ENCODE data around the gene ST8SIA2.

Gene ST8SIA2

GRCh38 chr15:92399271-92399950 lies 5.7 kb downstream of the ST8SIA2 start:
- DNase-seq, result no peak

GRCh38 chr15:92400573-92400972 lies 6.9 kb downstream of the ST8SIA2 start:
- DNase-seq, result no peak

- DNase-seq, result no peak
These were observed 7.5 kb downstream of the ST8SIA2 start for GRCh38 chr15:92400980-92401787.

- DNase-seq, result no peak
These were observed 9.1 kb downstream of the ST8SIA2 start for GRCh38 chr15:92402751-92403150.

DNA sequence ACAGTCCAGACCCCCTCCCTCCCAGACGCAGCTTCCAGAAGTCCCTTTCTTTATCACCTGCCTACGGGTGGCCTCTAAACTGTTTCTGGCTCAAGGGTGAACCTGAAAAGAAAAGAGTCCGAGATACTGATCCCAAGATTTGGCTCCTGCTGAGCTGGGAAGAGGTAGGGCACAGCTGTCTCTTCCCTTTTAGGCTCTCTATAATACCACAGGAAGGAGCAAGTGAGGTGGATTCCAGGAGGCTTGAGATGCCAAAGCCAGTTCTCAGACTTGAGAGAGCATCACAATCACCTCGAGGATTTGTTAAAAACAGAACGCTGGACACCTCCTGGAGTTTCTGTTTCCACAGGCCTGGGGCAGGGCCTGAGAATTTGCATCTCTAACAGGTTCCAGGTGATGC lies 12.3 kb downstream of the ST8SIA2 start:
- no peak for DNase-seq

DNA sequence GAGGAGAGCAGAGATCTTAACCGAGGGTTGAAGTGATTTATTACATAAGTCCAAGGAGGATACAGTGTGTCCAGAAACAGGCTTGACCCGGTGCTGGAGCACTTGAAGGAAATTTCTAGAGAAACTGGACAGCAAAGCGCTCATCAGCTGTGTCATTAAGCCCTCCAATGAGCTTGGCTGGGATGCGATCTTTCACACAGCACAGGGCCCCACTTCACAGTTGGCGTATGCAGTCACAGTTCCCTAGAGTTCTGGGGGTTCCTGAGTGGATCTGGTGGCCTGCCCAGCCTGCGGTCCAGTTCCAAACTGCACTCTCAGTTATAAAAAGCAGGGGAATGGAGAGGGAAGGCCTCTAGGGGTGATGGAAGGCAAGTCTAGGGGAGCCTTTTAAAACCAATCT lies 13.6 kb downstream of the ST8SIA2 start:
- DNase-seq, result no peak

DNA sequence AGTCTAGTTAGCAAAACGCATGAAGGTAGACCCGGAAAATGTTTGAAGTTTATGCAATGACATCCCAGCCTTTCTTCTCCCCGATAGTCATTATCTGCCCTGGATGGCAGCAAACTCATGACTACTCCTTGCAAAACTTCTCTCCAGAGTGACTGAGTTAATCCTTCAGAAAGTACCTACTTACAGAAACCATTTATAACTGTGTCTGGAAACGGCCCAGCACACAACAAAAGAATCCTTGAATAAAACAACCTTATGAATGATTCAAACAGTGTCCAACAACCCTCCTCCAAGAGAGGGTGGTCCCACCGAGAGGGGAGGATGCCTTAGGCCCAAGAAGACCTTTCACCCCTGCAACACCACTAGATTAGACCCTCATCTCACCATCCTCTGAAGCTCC lies 14.2 kb downstream of the ST8SIA2 start:
- no peak for DNase-seq

- DNase-seq, result no peak
These were observed 15.3 kb downstream of the ST8SIA2 start for GRCh38 chr15:92409006-92409405.

DNA sequence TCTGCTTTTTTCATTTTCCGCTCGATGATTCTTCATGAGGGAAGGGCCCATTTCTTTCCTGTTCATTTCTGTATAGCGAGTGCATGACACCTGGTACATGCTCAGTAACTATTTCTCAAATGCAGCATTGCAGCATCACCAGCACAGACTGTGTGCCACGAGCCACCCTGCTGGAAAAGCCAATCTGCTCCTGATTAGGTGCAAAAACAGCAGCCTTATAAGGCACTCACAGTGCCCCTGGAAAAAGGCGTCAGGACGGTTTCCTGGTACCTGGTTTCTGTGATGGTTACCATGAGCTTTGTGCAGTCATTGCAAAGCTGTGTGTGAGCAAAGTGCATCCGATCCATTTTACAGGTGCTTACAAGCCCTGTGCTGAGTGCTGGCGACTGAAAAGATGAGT lies 15.8 kb downstream of the ST8SIA2 start:
- no peak for DNase-seq

- no peak for DNase-seq
These were observed 16.9 kb downstream of the ST8SIA2 start for GRCh38 chr15:92410537-92410936.

GRCh38 chr15:92411256-92411655 lies 17.6 kb downstream of the ST8SIA2 start:
- no peak for DNase-seq

DNA sequence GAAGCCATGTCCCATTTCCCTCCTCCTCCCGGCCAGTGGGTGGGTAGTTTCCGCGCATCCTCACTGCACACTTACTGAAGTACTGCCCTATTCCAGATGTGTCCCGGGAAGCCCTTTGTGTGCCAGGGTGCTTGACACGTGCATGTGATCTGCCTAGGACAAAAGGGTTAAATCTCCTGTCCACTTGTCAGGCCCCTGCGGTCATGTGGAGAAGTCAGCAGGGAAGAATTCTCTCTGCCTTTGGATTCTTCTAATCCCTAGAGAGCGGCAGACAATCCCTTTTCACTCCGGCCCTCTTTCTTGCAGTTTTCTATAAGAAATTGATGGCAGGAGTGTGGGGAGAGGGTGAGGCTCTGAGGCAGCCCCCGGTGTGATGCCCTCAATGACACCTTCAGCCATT lies 19.8 kb downstream of the ST8SIA2 start:
- no peak for DNase-seq

DNA sequence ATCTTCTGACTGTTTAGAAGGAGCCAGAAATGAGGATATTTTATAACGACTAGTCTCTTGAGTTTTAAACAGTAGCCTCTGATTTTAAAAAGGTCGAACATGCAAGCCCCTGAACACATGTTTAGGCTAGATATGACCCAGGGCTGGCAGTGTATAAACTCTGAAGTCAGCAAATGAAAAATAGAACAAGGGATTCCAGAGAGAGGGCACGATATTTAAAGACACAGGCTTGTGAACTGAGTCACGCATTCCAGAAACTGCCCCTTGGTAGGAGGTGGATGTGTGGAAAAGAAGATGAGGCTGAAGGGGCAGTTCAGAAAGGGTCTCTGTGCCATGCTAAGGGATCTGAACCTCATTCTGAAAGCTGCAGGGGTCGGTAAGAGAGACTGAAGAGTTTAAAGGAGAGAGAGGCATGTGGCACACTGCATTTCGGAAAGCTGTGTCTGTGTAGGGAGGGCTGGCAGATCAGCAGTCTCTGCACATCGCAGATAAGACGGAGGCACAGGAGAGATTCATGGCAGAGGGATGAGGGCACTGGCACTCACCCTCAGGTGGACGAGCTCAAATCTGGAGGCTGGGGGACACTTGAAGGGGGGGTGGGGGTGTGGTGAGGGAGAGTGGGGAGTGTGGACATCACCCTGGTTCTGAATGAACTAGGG lies 22.1 kb downstream of the ST8SIA2 start:
- no peak for DNase-seq

- DNase-seq, result no peak
These were observed 22.9 kb downstream of the ST8SIA2 start for GRCh38 chr15:92416557-92416956.

- no peak for DNase-seq
These were observed 24.0 kb downstream of the ST8SIA2 start for GRCh38 chr15:92417716-92418115.

DNA sequence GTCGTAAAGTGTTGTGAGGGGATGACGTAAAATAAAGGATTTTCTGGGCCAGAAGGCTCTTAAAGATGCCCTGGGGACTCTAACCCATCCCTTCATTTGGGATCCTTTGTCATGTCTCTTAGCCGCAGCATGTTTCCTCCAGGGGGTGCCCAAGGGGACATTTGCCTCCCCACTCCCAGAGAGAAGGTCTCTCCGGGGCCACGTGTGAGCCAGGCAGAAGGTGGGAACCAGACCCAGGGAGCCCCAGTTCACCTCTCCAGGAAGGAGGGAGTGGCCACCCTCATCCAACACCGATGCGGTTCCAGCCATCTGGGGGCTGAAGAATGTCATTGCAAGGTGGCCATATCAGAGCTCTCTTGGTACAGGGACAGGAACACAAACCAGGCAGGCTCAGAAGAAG lies 25.2 kb downstream of the ST8SIA2 start:
- no peak for DNase-seq

DNA sequence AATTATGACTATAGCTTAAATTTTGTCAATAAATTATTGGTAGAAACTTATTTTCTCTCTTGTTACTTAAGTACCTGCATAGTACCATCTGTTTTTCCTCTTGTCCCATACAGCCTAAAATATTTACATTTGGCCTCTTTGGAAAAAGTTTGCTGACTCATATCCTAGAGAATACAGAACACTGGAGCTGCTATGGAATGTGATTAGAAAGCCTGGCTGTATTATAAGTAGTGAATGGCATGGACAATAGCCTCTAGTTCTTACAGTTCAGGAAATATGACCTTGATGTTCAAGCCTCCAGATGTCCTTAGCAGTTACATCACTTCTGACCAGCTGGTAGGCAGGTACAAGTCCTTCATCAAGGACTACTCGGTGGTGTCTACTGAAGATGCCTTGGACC lies 28.3 kb downstream of the ST8SIA2 start:
- no peak for DNase-seq

- DNase-seq, result no peak
These were observed 32.0 kb downstream of the ST8SIA2 start for GRCh38 chr15:92425578-92426225.

DNA sequence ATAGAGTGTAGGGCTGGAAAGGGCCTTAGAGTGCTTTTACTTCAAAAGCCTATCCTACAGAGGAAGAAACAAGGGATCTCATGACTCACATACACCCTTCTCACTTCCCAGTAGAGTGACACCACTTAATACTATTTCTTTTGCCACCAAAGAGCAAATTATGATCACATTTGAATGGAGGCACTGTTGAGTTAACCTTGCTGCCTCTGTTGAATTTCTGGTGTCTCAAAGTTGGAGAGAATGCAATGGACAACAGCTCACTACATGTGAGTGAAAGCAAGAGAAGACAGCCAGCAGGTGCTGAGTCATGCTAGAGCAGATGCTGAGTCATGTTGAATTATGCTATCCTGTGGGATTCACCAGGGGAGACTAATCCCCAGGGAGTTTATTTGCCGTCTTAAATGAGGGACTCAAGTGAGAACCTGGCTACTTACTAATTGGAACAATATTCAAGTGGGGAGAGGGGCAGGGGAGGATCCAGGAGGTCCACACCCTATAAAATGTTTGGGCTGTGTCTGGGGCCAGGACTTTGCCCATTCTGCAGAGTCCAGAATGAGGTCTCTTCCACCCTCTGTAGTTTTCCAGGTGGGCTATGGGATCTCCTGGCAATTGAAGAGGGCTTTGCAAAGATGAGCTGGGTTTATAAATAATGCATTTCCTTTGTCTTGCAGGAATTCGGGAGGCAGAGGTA lies 35.8 kb downstream of the ST8SIA2 start:
- no peak for DNase-seq

DNA sequence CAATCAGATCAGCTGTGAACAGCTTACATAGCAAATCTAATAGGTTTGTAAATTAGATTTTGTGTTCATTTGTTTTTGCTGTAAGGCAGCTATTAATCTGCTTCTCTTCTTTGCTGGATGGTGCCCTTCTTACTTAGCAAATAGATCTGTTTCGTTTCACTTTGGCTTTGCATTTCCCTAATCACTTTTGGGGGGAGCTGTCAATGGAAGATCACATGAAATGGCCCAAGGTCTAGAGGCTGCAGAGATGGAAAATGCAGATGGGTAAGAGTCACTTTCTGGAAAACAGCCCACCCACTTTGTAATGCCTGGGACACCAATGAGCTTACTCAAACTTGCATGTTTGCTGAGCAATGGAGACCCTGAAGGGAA lies 36.4 kb downstream of the ST8SIA2 start:
- no peak for DNase-seq

DNA sequence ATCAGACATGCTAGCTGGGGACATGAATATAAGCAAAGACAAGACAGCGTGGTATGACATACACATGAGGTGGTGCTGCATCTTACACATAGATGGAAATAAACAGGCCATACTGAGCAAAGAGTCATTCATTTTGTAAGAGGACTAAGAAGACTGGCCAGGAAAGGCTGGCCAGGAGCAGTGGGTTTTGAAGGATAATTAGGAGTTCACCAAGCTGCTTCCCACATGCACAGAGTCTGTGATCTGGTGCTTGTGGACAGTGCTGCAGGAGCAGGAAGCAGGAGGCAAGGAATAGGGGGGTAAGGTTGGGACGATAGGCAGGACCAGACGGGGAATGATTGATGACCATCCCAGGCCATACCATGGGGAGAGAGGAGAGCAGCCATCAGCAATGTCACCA lies 41.5 kb downstream of the ST8SIA2 start:
- no peak for DNase-seq

DNA sequence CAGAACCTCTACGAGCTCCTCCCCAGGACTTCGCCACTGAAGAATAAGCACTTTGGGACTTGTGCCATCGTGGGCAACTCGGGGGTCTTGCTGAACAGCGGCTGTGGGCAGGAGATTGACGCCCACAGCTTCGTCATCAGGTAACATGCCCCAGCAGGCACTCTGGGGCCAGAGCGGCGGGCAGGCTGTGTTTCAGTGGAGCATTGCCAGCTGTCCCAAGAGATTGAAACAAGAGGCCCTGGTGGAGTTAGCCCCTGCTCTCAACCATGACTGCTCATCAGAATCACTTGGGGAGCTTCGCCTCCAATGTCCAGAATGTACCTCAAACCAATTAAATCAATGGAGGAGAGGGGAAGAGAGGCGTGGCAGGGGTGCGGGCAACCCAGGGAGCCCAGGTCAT lies 44.8 kb downstream of the ST8SIA2 start:
- DNase-seq, result no peak

DNA sequence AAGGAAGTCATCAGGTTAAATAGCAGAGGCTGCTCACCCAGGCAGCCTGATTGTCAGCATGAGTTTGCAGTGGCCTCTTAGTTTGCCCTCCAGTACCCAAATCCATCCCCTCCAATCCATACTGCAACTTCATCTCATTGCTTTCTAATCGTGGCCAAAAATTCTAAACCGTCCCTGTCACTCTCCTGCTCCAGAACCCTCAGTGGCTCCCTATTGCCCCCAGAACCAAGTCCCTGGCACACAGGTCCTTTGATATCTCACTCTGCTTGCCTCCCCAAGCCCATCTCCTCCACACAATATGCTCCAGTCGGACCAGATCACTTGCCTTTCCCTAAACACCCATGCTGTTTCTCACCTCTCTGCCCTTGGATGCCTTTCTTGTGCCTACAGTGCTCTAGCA lies 49.7 kb downstream of the ST8SIA2 start:
- DNase-seq, result no peak

Data from DMS153 (cell line).